ENCODE results near the gene CARNS1. TPM values are rescaled to one million over a fixed set of nuclear protein-coding genes. Genes with fewer than 3 reads are reported as not detected.

The CARNS1 gene
- total and polyA plus RNA-seq, 2 of the 8 experiments (the other 6 are each of a cell fraction or from before 2014, with no cell fraction given), result 0.82 to 1.1 TPM

DNA sequence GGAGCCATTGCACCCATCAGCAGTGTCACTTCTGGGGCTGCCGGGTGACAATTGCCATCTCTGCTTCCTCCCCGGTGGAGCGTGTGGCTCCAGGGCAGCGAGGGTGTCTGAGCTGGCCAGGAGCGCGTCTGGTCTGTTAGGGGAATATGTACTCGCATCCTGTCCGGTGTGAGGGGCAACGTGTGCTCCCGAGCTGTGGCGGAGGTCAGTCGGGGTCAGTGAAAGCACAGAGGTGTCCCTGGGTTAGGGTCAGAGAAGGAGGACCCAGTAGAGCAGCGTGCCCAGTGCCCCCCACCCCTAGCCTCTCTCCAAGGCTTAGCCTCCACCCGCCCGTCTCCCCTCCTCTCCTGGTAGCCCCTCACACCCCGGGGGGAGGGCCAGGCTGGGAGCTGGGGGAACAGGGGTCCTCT, 43.6 kb upstream of the CARNS1 start:
- Histone ChIP-seq H2BK5ac (ENCODE audit: low read depth, low read length) (no peak overlapping the region), H2AFZ (ENCODE audit: low read length) (no peak overlapping the region), H2BK12ac (ENCODE audit: low read depth, low read length) (peak overlapping the region; percentile 18; the same call in 1 of the 2 replicates), H4K8ac (ENCODE audit: extremely low read depth, insufficient read depth, low read length) (no peak overlapping the region), H3K79me2 (ENCODE audit: control insufficient read depth in 1 of 2, insufficient read depth in 2 of 2, low read length in 2 of 2) (no peaks in the 10 kb centered on the region), H3K9ac (replicated peaks in 1 of 4; ENCODE audit: extremely low read depth in 1 of 4, low read depth in 3 of 4, low read length in 3 of 4) (no peak overlapping the region), H2BK15ac (ENCODE audit: low read length) (peak overlapping the region; percentile 25; the same call in 1 of the 2 replicates), H3K18ac (ENCODE audit: extremely low read depth, low read length) (peak overlapping the region; percentile 48), H3K27ac (ENCODE audit: low read depth, low read length) (no peak overlapping the region), H3K9me3 (ENCODE audit: insufficient read depth in 2 of 2, low read depth in 1 of 2, low read length in 1 of 2) (no peaks in the 10 kb centered on the region), H2AK5ac (ENCODE audit: low read depth, low read length) (no peak overlapping the region), H3K14ac (ENCODE audit: insufficient read length) (no peak overlapping the region), H3K4me1 (replicated peaks in 1 of 4; ENCODE audit: control insufficient read depth in 3 of 4, insufficient read depth in 4 of 4, low read length in 3 of 4) (peaks cover 0 to 41% (median 35%) of the 10 kb centered on the region in 4 experiments; a peak in 6 of 7 replicates), H3K4me3 (ENCODE audit: extremely low read depth in 1 of 4, insufficient read depth in 2 of 4, low read depth in 3 of 4, low read length in 4 of 4) (peak overlapping the region; percentile 29 to 77 (median 50)), H3K23me2 (ENCODE audit: low read depth, low read length) (peaks cover 25% of the 10 kb centered on the region; the same call in 1 of the 2 replicates), H3K4ac (replicated peaks; ENCODE audit: insufficient read length, low read depth, low read length) (no peak overlapping the region), H4K20me1 (replicated peaks in 1 of 2; ENCODE audit: control insufficient read depth in 1 of 2, insufficient read depth in 2 of 2, low read length in 2 of 2) (peaks cover 0 to 3% of the 10 kb centered on the region in 2 experiments), H3K27me3 (replicated peaks in 1 of 4; ENCODE audit: control insufficient read depth in 3 of 4, extremely low read depth in 1 of 4, insufficient read depth in 3 of 4, low read length in 3 of 4) (peaks cover 2 to 60% (median 49%) of the 10 kb centered on the region in 4 experiments), H3K79me1 (ENCODE audit: low read depth, low read length) (no peaks in the 10 kb centered on the region), H2BK20ac (ENCODE audit: low read length) (0 out of 2 replicates have a peak overlapping the region, but pooled peaks have one; percentile 61), H4K5ac (ENCODE audit: insufficient read length, low read depth, low read length) (no peak overlapping the region), H3K23ac (ENCODE audit: insufficient read length) (no peak overlapping the region), H3K4me2 (ENCODE audit: insufficient read depth in 1 of 2, low read depth in 2 of 2, low read length in 2 of 2) (peak overlapping the region; percentile 82 to 96), H3K56ac (replicated peaks; ENCODE audit: insufficient read length, low read depth, low read length) (no peak overlapping the region), H2BK120ac (replicated peaks; ENCODE audit: low read depth, low read length) (no peak overlapping the region), H4K91ac (replicated peaks; ENCODE audit: insufficient read length, low read length) (no peak overlapping the region), H3K36me3 (ENCODE audit: control insufficient read depth in 2 of 4, insufficient read depth in 4 of 4, low read length in 3 of 4) (no peaks in the 10 kb centered on the region)
- no peak for TF ChIP-seq RFX5 (IDR thresholded peaks at IDR 0.05; ENCODE audit: borderline replicate concordance, low read depth, low read length)
- TF ChIP-seq POU5F1 (IDR thresholded peaks at IDR 0.05; ENCODE audit: low read depth, low read length), result no peak
- no peak for TF ChIP-seq TAF7 (optimal IDR thresholded peaks at IDR 0.05; ENCODE audit: borderline replicate concordance, low read depth, low read length)
- TF ChIP-seq NANOG (IDR thresholded peaks at IDR 0.05; ENCODE audit: insufficient read depth, low read depth, low read length, poor library complexity, severe bottlenecking), result no peak
- TF ChIP-seq JUND (IDR thresholded peaks at IDR 0.05; ENCODE audit: low read length), result no peak
- no peak for TF ChIP-seq CHD1 (IDR thresholded peaks at IDR 0.05; ENCODE audit: low read depth, low read length)
- TF ChIP-seq MAX (IDR thresholded peaks at IDR 0.05), result no peak; the same call in 1 of the 2 replicates
- CTCF ChIA-PET (ENCODE audit: partially characterized antibody), result interaction anchor here (0.6 to 34.8 kb wide), 8 partner anchors 10 to 648 kb away, joined by 3 to 1305 read pairs (median 18); partner anchors contain the start of genes POLD4, PPP1CA and RAD9A
- peak in 1 of 2 experiments; percentile 70 for DNase-seq (ENCODE audit: low read depth in 1 of 2, low spot score in 2 of 2)
- 7% methylated on average over 14 of the region's 16 CpGs; no CpG with 5 or more reads in 1 of the 2 experiments for WGBS, 2 experiments (ENCODE audit: extremely low coverage in 1 of 2, insufficient coverage in 1 of 2, insufficient read length in 1 of 2, insufficient replicate concordance in 2 of 2, low coverage in 1 of 2, low lambda C conversion rate in 2 of 2, missing lambda C conversion rate in 1 of 2)
- FAIRE-seq, result no peak
- POLR2A ChIA-PET (ENCODE audit: partially characterized antibody), result interaction anchor here (0.9 to 2.1 kb wide), 10 partner anchors 8 to 259 kb away, joined by 3 to 11 read pairs (median 3); partner anchors contain the start of gene POLD4
